Smooth muscle cell of the pulmonary artery (primary cell): Measurements from ENCODE around the gene PRAMEF20. TPM values are rescaled to one million over a fixed set of nuclear protein-coding genes. Genes with fewer than 3 reads are reported as not detected.

Source experiments
- total RNA-seq: library from RNA; depleted of rRNA; stranded (reverse); fragments of >200 nt; gene quantifications from 2 replicates; pipeline ENCODE4 v1.2.3, GENCODE V29; 2014

The PRAMEF20 gene
- not detected in 2 replicates for total RNA-seq

DNA sequence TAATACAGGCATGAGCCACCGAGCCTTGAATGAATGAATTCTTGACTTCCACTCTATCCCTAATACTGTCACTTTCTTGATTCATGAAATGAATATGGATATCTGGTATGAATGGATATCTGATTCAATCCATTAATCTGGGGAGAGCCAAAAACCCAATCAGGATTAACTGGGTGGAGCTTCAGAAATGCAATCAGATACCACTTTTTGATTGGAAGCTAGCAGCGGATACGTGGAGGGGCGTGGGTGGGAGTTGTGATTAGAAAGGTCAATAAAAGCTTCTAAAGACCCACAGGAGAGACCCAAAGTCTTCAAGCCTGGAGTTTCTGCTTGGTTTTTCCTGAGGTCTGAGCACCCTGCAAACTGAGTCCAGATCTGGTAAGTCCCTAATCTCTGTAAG lies at the start of gene PRAMEF20:
Gene PRAMEF20, plus strand, starts transcription at position 301 of the 400 bp plus-strand sequence. CDS start 5,905 bp downstream, outside the sequence.

GRCh38 chr1:13389332-13389731 lies 20.9 kb upstream of the PRAMEF20 start, which contains the start of gene PRAMEF17:
PRAMEF17 (plus strand) TSS chr1:13389632; CDS start chr1:13389658, 26 bp downstream.

Other genes with a start within 250 kb of the PRAMEF20 start
- gene HNRNPCL4, start 244.8 kb upstream of the PRAMEF20 start, total RNA-seq = not detected in 2 replicates
- gene PRAMEF9, start 238.6 kb upstream of the PRAMEF20 start, total RNA-seq = not detected in 2 replicates
- gene PRAMEF13, start 209.0 kb upstream of the PRAMEF20 start, total RNA-seq = not detected in 2 replicates
- gene PRAMEF18, start 184.3 kb upstream of the PRAMEF20 start, total RNA-seq = not detected in 2 replicates
- gene PRAMEF5, start 156.3 kb upstream of the PRAMEF20 start, total RNA-seq = not detected in 2 replicates
- not detected in 2 replicates for gene PRAMEF8, start 125.3 kb upstream of the PRAMEF20 start, total RNA-seq
- gene PRAMEF33, start 106.9 kb upstream of the PRAMEF20 start, total RNA-seq = not detected in 2 replicates
- not detected in 2 replicates for gene PRAMEF15, start 94.9 kb upstream of the PRAMEF20 start, total RNA-seq
- gene PRAMEF14, start 63.3 kb upstream of the PRAMEF20 start, total RNA-seq = not detected in 2 replicates
- gene PRAMEF19, start 38.5 kb upstream of the PRAMEF20 start, total RNA-seq = not detected in 2 replicates
- gene PRAMEF17, start 20.8 kb upstream of the PRAMEF20 start, total RNA-seq = not detected in 2 replicates
- gene LRRC38, start 103.6 kb downstream of the PRAMEF20 start, total RNA-seq = 0.07 TPM in 1 of 2 replicates, not detected in the other
- gene PDPN, start 173.4 kb downstream of the PRAMEF20 start, total RNA-seq = 1.1 and 17.3 TPM in 2 replicates